Hindlimb muscle (tissue), 1 donor: ENCODE measurements around the gene NSD2. TPM values are rescaled to one million over a fixed set of nuclear protein-coding genes. Genes with fewer than 3 reads are reported as not detected.
"Not testable (repeated sequence)": the region's sequence is repeated elsewhere in the genome, so short reads cannot be mapped to it uniquely, and the experiment has no call there.

ENCODE experiments used
- DNase-seq: peaks from one replicate; pipeline ENCODE4 v3.0.0-alpha.2; 2013
- polyA plus RNA-seq: library from polyadenylated mRNA; unstranded; fragments of 120-200 nt; gene quantifications from one replicate; pipeline ENCODE4 v1.2.1, GENCODE V29; 2013; ENCODE audit not compliant: insufficient read length

NSD2 gene
- polyA plus RNA-seq, 1 donor: 43.9 TPM

DNA sequence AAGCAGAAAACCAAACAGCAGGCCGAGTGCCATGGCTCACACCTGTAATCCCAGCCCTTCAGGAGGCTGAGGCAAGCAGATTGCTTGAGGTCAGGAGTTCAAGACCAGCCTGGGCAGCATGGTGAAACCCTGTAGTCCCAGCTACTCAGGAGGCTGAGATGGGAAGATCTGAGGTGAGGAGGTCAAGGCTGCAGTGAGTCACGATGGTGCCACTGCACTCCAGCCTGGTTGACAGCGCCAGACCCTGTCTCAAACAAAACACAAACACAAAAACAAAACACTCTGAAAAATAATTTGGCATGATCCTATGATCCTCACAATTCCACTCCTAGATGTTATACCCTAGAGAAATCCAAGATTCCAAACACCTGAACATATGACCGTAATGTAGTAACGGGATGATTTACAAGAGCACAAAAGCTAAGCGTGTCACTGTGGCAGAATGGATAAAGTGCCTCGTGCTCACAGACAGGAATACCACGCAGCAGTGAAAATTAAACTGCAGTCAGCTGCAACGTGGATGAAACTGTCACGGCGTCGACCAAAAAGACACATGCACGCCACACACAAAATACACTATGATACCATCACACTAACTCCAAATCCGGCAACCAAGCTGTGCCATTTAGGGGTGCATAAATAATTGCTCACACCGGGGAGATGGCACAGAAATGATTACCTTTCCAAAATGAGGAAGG is 135.9 kb downstream of the NSD2 start:
- DNase-seq: no peak

DNA sequence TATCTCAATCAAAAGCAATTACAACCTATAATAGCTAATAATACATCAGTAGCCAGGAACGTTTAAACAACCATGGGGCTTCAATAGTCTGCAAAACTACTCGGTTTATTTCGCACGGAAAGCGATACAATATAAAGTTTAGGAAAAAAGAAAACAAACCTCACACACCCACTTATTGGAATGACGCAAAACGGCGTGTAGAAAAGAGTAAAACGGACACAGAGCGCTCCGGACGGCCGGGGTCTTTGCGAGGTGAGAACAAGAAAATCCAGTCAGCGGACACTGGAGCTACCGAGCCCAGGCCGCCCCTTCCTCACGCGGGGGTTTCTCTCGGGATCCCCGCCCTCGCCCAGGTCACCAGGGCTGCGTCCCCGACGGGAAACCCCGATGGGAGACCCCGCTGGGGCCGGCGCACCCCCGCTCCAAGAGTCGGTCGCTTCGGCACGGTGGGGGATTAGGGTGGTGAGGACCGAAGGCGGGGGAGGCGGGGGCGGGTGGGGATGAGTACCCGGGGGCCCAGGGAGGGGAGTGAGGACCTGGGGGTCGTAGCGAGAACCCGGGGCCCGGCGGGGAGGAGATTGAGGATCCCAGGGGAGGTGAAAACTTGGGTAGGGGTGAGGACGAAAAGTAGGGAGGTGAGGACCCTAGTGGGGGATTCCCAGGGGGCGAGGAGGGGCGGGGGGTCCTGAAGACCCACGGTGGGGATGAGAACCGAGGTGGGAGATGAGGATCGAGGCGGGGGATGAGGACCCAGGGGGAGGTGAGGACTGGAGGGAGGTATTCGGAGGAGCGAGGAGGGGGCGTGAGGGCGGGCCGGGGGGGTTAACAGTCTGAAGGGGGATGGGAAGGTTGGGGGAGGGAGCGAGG is 136.8 kb downstream of the NSD2 start:
- DNase-seq: no peak

DNA sequence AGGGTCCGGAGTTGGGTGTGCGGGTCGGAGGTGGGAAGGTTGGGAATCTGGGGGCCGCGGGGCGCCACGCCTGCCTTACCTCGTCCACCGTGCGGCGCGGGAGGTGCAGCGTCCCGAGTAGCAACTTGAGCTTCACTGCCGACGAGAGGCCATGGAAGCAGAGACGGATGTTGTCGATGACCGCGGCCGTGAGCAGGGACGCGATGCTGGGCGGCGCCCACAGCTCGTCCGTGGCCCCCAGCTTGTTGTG is 137.4 kb downstream of the NSD2 start:
- DNase-seq: no peak

DNA sequence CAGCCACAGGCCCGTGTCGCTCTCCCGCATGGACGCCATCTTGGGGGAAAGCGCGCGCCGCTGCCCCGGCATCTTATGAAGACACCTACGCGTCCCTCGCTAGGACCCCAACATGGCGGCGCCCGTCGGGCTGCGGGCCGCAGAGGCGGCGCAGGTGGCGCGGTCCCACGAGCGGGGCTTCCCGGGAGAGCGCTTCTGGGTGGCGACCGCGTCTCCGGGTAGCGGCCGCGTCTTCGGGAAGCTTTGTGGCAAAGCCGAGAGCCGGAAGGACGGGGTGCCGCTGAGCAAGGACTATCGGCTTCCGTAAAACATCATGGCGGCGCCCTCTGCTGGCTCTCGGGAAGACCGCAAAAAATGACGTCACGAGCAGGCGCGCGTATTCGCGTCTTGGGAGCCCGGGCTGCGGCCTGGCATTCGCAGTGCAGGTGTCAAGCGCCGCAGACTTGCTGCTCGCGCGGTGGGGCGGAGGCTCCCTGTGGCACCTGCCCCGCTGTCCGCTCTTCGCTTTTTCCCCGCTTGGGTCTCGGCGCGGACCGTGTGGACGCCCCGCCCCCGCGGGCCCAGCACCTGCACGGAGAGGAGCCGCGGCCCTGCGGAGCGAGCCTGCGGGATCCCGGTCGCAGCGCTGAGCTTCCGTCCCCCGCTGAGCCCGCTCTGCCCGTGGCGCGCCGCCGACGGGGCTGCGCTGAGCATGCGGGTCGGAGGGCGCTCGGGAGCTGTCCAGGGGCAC is 137.9 kb downstream of the NSD2 start, which contains the start of gene NELFA:
TSS of gene NELFA (minus strand) at position 54 of the 730 bp plus-strand sequence. CDS start at position 39, 15 bp downstream.
- peak; percentile 95 for DNase-seq

DNA sequence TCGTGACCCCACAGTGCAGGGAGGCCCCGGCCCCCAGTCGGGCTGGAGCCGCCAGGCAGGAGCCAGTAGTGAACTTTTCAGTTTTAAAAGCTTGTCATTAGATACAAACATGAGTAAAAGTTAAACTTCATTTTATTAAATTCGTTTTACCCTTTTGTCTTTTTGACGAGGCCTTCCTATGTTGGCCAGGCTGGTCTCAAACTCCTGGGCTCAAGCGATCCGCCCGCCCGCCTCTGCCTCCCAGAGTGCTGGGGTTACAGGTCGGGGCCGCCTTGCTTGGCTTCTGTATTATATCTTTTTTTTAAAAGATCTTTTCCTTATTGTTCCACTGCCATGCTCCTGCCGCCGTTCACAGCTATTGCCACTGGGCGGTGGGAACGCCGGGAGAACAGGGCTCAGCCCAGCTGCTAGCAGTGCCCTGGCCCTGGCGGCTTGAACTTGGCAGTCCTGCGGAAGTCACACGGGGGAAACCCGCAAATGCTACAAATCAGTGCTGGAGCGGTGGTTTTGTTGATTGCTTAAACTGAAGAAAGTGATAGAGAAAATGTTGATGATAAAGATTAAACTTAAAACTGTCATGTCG is 138.5 kb downstream of the NSD2 start:
- DNase-seq: peak; percentile 20

DNA sequence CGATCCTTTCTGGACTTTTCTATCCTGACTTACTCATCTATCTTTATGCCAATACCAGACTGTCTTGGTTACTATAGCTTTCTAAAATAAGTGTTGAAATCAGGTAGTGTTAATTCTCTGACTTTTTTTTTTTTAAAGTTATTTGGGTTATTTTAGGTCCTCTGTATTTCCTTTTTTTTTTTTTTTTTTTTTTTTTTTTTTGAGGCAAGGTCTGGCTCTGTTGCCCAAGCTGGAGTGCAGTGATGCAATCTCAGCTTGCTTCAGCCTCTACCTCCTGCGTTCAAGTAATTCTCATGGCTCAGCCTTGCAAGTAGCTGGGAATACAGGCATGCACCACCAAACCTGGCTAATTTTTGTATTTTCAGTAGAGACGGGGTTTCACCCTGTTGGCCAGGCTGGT is 140.4 kb downstream of the NSD2 start:
- DNase-seq: no peak

DNA sequence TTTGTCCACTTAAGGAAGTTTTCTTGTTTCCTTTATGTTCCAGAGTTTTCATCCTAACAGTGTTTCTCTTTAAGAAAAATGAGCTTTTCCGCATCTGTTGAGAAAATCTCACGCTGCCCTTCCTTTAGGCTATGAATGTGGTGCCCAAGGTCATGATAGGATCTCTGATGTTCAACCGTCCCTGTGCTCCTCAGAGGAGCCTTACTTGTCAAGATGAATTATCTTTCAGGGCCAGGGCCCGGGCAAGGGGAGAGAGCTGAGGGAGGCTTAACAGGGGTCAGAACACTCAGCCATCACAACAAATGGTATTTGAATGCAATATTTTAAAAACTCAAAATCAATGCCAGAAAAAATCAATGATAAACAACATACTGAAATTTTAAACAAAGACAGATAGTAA is 143.8 kb downstream of the NSD2 start:
- DNase-seq: no peak

DNA sequence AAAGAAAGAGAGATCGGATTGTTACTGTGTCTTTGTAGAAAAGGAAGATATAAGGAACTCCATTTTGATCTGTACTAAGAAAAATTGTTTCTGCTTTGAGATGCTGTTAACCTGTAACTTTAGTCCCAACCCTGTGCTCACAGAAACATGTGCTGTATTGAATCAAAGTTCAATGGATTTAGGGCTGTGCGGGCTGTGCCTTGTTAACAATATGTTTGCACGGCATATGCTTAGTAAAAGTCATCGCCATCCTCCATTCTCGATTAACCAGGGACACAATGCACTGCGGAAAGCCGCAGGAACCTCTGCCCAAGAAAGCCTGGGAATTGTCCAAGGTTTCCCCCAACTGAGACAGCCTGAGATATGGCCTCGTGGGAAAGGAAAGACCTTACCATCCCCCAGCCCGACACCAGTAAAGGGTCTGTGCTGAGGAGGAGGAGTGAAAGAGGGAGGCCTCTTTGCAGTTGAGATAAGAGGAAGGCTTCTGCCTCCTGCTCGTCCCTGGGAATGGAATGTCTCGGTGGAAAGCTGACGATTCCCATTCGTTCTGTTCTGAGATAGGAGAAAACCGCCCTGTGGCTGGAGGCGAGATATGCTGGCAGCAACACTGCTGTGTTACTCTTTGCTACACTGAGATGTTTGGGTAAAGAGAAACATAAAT is 150.3 kb downstream of the NSD2 start:
- DNase-seq: not testable (repeated sequence)

DNA sequence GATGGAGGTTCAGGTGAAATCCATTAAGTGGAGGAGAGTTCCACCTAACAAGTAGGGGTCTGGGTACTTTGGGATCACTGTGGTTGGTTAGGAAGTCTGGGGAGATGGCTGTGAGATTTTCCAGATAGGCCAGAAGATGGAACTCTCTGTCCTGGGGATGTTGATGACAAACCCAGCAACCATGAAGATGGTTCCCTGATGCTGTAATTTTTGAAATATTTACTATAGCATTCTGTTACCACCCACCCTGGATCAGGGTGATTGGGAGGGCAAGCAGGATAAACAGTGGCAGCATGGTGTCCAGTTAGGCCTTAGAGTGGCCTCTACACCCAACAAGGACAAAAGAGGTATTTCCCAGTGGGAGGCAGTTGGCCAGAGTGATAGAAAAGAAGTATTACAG is 153.5 kb downstream of the NSD2 start:
- no peak for DNase-seq

DNA sequence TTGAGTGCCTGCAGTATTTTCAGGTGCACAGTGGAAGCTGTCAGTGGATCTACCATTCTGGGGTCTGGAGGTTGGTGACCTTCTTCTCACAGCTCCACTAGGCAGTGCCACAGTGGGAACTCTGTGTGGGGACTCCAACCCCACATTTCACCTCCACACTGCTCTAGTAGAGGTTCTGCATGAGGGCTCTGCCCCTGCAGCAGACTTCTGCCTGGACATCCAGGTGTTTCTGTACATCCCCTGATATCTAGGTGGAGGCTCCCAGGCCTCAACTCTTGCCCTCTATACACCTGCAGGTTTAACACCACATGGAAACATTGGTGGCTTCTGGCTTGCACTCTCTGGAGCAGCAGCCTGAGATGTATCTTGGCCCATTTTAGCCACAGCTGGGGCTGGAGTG is 154.6 kb downstream of the NSD2 start:
- DNase-seq: no peak

DNA sequence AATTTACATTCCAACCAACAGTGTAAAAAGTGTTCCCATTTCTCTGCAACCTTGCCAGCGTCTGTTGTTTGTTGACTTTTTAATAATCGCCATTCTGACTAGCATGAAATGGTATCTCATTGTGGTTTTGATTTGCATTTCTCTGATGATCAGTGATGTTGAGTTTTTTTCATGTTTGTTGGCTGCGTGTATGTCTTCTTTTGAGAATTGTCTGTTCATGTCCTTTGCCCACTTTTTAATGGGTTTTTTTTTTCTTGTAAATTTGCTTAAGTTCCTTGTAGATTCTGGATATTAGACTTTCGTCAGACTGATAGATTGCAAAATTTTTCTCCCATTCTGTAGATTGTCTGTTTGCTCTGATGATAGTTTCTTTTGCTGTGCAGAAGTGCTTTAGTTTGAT is 155.9 kb downstream of the NSD2 start:
- not testable (repeated sequence) for DNase-seq

DNA sequence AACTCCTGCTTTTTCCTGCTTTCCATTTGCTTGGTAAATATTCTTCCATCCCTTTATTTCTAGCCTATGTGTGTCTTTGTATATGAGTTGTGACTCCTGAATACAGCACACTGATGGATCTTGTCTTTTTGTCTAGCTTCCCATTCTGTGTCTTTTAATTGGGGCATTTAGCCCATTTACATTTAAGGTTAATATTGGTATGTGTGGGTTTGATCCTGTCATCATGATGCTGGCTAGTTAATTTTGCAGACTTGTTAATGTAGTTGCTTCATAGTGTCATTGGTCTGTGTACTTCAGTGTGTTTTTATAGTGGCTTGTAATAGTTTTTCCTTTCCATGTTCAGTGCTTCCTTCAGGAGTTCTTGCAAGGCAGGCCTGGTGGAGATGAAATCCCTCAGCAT is 160.0 kb downstream of the NSD2 start:
- DNase-seq: not testable (repeated sequence)

Other genes starting within 250 kb of the NSD2 start
- 2.4 TPM for gene FAM53A, start 187.1 kb upstream of the NSD2 start, polyA plus RNA-seq
- gene SLBP, start 159.1 kb upstream of the NSD2 start, polyA plus RNA-seq: 34.4 TPM
- 27.1 TPM for gene TMEM129, start 150.1 kb upstream of the NSD2 start, polyA plus RNA-seq
- gene TACC3, start 149.9 kb upstream of the NSD2 start, polyA plus RNA-seq: 27.9 TPM
- 1.8 TPM for gene FGFR3, start 78.1 kb upstream of the NSD2 start, polyA plus RNA-seq
- gene LETM1, start 15.2 kb upstream of the NSD2 start, polyA plus RNA-seq: 19.7 TPM
- gene NELFA, start 137.6 kb downstream of the NSD2 start, polyA plus RNA-seq: 28.3 TPM
- gene NAT8L, start 187.9 kb downstream of the NSD2 start, polyA plus RNA-seq: 4.4 TPM